Lung (tissue), 12 donors: ENCODE measurements around the gene ADD3. TPM values are rescaled to one million over a fixed set of nuclear protein-coding genes. Genes with fewer than 3 reads are reported as not detected.
A peak's percentile ranks its signal among the peaks of the same experiment; 100 is the strongest.

Experiments used
- ATAC-seq: fragments of 200-7000 bp; cut with Tn5 transposase; one replicate; pipeline ENCODE4 v1.9.1; 2020; ENCODE audit warnings: moderate number of reproducible peaks; ENCODE audit not compliant: insufficient read depth, low FRiP score
- DNase-seq, 3 donors: peaks; one replicate each; pipeline ENCODE4 v3.0.0-alpha.2; 2013 to 2017
- H3K27ac ChIP-seq, 2 donors: one replicate each; pipeline ENCODE4 v1.5.1; 2013; ENCODE audit warnings: mild to moderate bottlenecking in 2 of 2, moderate library complexity in 2 of 2, control low read depth in 1 of 2, inconsistent platforms in 1 of 2, low read depth in 1 of 2, low read length in 1 of 2
- H3K27me3 ChIP-seq, 3 donors: one replicate each; pipeline ENCODE4 v1.5.1; 2013; ENCODE audit warnings: low read length in 2 of 3; ENCODE audit not compliant: control insufficient read depth in 3 of 3, insufficient read depth in 3 of 3
- H3K36me3 ChIP-seq, 4 donors: one replicate each; pipeline ENCODE4 v1.5.1; 2013; ENCODE audit warnings: low read length in 4 of 4, mild to moderate bottlenecking in 1 of 4, moderate library complexity in 1 of 4; ENCODE audit not compliant: control insufficient read depth in 4 of 4, insufficient read depth in 4 of 4
- H3K4me1 ChIP-seq, 5 donors: one replicate each; pipeline ENCODE4 v1.5.1; 2013; ENCODE audit warnings: low read length in 5 of 5, mild to moderate bottlenecking in 2 of 5, moderate library complexity in 1 of 5; ENCODE audit not compliant: control insufficient read depth in 5 of 5, insufficient read depth in 5 of 5
- H3K4me3 ChIP-seq: one replicate; pipeline ENCODE4 v1.5.1; 2013; ENCODE audit warnings: mild to moderate bottlenecking, control low read depth, moderate library complexity
- H3K9ac ChIP-seq, 2 donors: one replicate each; pipeline ENCODE4 v1.5.1; 2013; ENCODE audit warnings: low read length in 2 of 2, control low read depth in 1 of 2; ENCODE audit not compliant: insufficient read depth in 1 of 2
- H3K9me3 ChIP-seq, 4 donors: one replicate each; pipeline ENCODE4 v1.5.1; 2013; ENCODE audit warnings: low read length in 3 of 4, mild to moderate bottlenecking in 1 of 4, moderate library complexity in 1 of 4; ENCODE audit not compliant: control insufficient read depth in 4 of 4, insufficient read depth in 3 of 4
- CTCF ChIP-seq: IDR thresholded peaks from 2 replicates; pipeline ENCODE4 v1.5.1; 2012; ENCODE audit warnings: mild to moderate bottlenecking; ENCODE audit errors: control extremely low read depth, extremely low read depth
- whole genome bisulfite sequencing, 2 donors: extraction: QIAGEN DNeasy Blood & Tissue Kit; methylation state at CpG; one replicate each; pipeline ENCODE4 v1.1.7; 2013; 5-methylcytosine and 5-hydroxymethylcytosine counted together
- polyA plus RNA-seq, 2 donors: library from polyadenylated mRNA; stranded (reverse); fragments of 200-250 nt; gene quantifications; one replicate each; pipeline ENCODE4 v1.2.1, GENCODE V29; 2013
- total RNA-seq, 2 donors: library from RNA; depleted of rRNA in 1 of 2; stranded (reverse); fragments of >200 nt in 1 of 2; gene quantifications; one replicate each; pipeline ENCODE4 v1.2.1, GENCODE V29; 2014 to 2021
- donor health status: control.
- donor health status: control.
- donor health status: Bipolar disorder and iron deficiency.
- donor health status: healthy.
- donor health status: DM: yes; HTN: yes; CAD: no.

The ADD3 gene
- total and polyA plus RNA-seq, 4 donors, result 22.0 to 289 (median 56.1) TPM

- H3K4me1 ChIP-seq, result peaks cover 4 to 43% (median 23%) of the 10 kb centered on the region in 5 donors
- H3K36me3 ChIP-seq, result no peaks in the 10 kb centered on the region
- 2% methylated on average over 30 of the region's 30 CpGs for WGBS, 2 donors
- peak overlapping the region; percentile 84 to 94 for H3K27ac ChIP-seq
- no peak for DNase-seq
- TF ChIP-seq CTCF, result no peak
- ATAC-seq, result peak; percentile 3
- no peaks in the 10 kb centered on the region for H3K9me3 ChIP-seq
- peak overlapping the region; percentile 75 for H3K4me3 ChIP-seq
- H3K27me3 ChIP-seq, result no peaks in the 10 kb centered on the region
- peak overlapping the region; percentile 41 to 79 for H3K9ac ChIP-seq
Observed at GRCh38 chr10:110008518-110009339, 945 bp downstream of the ADD3 start.

GRCh38 chr10:110009736-110010475 is 2.1 kb downstream of the ADD3 start:
- H3K27me3 ChIP-seq, result no peaks in the 10 kb centered on the region
- H3K27ac ChIP-seq, result peak overlapping the region in 1 of 2 donors; percentile 49
- WGBS, 2 donors, result 45 to 54% methylated on average over 4 of the region's 4 CpGs
- no peak for ATAC-seq
- no peaks in the 10 kb centered on the region for H3K36me3 ChIP-seq
- no peaks in the 10 kb centered on the region for H3K9me3 ChIP-seq
- no peak for TF ChIP-seq CTCF
- peak overlapping the region; percentile 17 to 67 for H3K9ac ChIP-seq
- peaks cover 4 to 43% (median 26%) of the 10 kb centered on the region in 5 donors for H3K4me1 ChIP-seq
- no peak overlapping the region for H3K4me3 ChIP-seq
- DNase-seq, result no peak

- no peak for TF ChIP-seq CTCF
- ATAC-seq, result no peak
- Histone ChIP-seq H3K27ac (peak overlapping the region; percentile 31 to 49), H3K4me3 (no peak overlapping the region), H3K27me3 (no peaks in the 10 kb centered on the region), H3K36me3 (no peaks in the 10 kb centered on the region), H3K4me1 (peaks cover 4 to 43% (median 25%) of the 10 kb centered on the region in 5 donors), H3K9ac (peak overlapping the region in 1 of 2 donors; percentile 67), H3K9me3 (no peaks in the 10 kb centered on the region)
- WGBS, 2 donors, result 46% methylated on average over 2 of the region's 2 CpGs
- DNase-seq, result no peak
Observed at GRCh38 chr10:110010486-110011378, 2.9 kb downstream of the ADD3 start.
